Hematopoietic multipotent progenitor cell treated with erythropoietin and hydrocortisone succinate and interleukin-3 and kit ligand, for 15 days (in vitro differentiated cells): ENCODE data around the gene NRG2.

Experiments used
- DNase-seq: peaks from one replicate; pipeline ENCODE4 v3.0.0-alpha.2; 2015; ENCODE audit warnings: low spot score

Gene NRG2

DNA sequence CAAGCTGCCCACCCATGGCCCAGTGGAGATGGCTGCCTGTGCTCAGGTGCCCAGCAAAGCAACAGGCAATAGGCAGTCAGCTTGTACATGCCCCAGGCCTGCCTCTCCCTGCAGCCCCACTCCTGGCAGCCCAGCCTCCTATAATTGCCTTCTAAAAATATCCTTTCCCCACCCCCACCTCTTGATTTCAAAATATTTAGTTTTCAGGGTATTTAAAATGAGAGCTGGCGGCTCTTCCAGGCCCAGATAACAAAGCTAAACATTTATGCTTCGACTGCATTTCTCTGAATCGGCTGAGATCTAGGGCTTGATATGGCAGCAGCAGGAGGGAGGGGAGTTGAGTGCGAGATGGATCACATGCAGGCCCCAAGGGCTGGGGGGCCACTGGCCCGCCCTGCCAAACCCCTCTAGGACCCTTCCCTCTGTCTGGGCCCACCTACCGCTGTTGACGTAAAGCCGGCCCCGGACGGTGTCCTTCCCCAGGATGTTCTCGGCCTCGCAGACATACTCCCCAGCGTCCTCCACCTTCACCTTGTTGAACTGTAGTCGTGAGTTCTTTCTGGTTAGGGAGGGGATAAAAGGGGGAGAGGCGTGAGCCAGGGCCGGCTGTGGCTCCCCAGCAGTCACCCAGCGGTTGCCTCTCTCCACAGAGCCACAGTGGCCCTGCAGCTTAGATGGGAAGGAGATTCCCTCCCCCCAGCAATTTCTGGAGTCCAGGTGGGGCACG is 162.5 kb downstream of the NRG2 start:
- DNase-seq = no peak

DNA sequence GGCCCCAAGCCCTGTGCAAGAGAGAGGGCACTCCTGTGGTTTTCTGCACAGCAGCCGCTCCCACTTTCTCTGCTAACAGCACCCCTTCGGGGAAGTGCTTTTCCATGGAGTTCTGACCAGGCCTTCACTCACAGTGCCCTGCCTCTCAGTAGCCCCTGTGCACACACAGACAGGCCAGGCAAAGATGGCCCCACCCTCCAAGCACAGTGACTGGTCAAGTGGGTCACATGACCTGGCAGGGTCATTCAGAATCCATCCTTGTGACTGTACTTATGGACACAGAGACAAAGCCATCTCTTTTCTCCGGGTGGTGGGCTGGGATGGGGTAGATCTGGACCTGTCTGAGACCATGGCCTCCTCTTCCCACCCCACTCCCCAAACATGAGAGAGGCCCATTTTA is 165.0 kb downstream of the NRG2 start:
- DNase-seq = no peak

DNA sequence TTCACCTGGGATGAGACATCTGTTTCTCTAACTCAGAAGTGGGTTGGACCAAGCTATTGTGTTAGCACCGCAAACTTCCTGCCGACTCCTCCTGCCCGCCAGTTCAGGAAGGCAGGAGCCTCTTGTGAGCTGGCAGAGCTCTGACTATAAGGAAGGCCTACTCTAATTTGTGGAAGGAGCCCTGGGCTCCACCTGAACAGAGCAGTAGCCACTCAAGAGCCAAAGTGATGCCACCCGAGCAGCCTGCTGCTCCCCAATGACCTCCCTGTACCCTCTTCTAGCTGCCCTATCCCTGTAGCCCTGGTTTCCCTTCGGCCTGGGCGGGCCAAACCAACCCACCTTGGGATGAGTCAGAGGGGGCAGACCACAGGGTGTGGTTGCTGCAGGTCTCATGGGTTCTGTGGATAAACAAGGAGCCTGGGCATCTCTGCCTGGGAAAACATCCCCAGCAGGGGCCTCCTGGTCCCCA is 165.9 kb downstream of the NRG2 start:
- no peak for DNase-seq

DNA sequence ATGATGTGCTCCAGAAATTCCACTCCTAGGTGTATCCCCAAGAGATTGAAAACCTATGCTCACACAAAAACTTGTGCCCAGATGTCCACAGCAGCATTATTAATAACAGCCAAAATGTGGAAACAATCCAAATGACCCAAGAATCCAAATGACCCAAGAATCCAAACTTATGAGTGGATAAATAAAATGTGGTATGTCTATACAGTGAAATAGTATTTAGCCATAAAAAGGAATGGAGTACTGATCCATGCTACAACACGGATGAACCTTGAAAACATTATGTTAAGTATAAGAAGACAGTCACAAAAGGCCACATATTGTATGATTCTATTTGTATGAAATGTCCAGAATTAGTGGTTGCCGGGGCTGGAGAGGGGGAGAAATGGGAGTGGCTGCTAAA is 167.1 kb downstream of the NRG2 start:
- DNase-seq = no peak

DNA sequence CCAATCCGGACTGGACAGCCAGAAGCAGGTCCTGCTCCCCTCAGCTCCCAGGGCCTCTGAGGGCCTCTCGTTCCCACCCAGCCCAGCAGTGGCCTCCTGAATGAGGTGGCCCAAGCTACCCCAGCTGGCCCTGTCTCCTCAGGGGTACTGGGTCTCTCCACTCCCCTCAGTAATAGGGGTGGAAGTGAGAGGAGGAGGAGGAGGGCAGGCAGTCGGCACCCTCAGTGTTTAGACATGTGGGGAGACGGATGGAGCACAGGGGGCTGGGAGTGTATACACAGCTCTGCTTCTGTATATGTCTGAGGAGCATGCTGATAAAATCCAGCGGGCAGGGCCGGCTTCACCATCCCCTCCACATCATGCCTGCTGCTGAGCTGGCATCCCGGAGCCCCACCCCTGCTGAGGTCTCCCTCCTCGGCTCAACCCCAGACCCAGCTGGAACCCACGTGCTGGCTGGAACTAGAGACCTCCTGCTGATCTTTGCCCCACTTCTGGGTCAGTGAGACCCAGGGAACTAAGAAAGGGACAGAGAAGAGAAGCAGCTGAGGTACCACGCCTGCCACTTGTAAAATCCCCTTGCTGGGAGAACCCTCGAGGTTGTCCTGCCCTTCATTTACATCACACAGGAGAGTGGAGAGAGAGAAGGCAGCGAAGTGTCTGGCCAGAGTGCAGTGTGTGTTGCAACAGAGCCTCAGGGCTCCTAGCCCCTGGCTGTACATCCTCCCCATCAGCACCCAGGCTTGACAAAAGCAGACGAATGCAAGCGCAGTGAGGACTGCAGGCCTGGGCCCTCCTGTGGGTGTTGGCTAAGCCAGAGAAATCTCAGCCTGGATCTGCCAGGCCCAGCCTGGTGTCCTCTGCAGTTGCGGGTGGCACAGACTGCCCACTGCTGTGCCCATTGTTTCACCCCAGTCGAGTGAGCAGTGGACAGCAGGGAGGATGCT is 170.0 kb downstream of the NRG2 start:
- DNase-seq = no peak

DNA sequence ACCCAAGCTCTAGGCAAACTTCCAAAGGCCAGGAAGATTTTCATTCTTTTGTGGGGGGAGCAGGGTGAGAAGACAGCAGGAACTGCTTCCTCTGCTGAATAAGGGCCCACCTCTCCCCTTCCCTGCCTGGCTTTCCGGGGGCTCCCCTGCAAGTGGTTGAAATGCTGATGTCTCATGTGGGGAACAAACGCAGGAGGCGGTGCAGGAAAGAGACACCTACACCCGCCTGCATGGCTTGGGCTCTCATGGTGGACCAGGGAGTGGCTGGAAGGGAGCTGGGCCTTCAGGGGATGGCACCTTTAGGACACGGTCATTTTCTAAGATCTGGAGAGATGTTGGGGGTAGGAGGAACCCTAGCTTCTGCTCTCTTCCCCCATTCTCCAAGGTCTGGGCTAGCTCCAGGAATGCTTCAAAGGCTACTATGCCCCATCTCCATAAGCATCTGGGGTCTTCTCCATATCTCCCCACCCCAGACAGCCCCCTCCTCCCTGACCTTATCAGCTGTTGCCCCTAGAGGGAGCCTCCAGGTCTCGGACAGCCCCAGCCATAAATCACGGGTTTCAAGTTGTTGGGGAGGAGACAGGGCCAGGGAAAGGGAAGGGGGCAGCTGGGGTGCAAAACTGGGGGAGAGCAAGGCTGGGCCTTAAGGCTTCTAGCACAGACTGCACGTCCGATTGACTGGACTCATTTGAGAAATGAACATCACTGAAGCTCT is 170.9 kb downstream of the NRG2 start:
- no peak for DNase-seq

DNA sequence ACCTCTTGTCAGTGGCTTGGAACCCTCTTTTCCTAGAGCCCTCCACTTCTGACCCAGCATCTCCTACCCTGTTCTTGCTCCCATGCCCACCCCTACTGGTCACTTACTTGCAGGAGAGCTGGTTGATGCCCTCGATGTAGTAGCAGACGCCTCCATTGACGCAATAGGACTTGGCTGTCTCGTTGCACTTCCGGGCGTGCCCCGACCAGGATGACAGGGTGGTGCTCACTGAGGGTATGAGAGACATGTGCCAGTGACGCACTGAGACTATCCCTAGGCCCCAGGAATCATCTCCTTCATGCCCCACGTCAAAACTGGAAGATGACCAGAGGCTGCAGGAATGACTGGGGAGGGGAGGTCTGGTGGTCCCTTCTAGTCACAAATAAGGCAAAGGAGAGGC is 171.5 kb downstream of the NRG2 start:
- DNase-seq = no peak

DNA sequence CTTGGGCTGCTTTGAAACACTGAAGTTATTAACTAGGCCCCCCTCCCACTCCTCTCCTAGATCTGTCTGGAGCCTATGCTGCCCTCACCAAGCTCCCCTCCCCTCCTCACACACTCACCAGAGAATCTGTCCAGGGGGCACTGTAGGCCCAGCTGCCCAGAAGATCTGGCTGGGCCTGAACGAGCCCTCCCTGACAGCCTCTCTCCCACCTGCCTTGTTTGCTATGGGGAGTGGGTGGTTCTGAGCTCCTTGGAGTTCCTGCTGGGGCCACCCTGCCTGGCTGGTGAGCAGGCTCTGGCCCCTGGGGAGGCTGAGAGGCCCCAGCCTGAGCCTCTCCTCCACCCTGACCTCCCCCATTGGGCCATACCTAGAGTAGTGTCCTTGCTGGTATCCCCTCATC is 172.4 kb downstream of the NRG2 start:
- DNase-seq = no peak

DNA sequence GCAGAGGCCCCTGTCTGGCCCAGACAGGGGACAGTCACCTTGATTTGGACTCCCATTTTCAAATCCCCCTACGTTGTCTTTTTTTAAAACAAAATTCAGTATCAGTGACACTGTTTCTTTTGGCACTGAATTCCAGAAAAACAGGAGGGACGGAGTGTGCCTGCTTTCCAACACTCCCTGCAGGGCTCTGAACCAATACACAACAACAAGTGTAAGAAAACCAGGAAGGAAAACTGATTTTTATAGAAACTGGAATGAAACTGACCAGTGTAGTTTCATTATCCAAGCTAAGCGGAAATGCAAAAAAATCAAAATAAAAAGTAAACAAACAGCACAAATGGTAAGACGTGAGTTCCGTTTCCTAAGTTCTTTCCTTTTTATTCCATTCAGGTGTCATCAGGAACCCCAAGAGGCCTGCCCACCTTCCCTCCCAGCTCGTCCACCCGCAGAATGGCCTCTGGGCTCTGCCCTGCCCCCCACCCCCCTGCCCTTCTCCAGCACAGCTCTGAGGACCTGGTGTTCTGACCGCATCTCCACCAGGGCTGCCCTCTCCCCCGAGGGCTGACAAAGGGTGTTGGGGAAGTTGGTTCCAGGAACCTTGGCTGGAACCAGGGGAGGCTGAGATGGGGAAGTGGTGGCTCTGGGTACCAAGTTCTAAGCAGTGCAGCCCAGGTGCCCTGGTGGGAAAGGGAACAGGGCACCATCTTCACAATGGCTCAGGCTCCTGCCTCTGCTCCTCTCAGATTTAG is 173.9 kb downstream of the NRG2 start:
- DNase-seq = no peak

DNA sequence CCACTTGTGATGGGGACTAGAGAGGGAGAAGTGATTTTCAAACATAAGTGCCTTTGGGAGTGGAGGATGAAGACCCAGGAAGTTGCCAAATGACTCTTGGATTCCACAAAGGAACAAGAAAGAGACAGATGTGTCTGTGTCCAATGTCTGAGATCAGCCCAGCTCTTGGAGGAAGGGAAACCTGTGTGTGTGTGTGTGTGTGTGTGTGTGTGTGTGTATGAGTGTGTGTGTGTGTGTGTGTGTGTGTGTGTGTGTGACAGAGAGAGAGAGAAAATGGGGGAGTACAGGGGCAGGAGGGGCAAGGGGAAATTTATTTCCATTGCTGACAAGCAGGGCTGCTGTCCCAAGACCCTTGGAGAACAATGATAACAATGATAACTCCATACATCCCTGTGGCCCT is 175.5 kb downstream of the NRG2 start:
- DNase-seq = no peak

DNA sequence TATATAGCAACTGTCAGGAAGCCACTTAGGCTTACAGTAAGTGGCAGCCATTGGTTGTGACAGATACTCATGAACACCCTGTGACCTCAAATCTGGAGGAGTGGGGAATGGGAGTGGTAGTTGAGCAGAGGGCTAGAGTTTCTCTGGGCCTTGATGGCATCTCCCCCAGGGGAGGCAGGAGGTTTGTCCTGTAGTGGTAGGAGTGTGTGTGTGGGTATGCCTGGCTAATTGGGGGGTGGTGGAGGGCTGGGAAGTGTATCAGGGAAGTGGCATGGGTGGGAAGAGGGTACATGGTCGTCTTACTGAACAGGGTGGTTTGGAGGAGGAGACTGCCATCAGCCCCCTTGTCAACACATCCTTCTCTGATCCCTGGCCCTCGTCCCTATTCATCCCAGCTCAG is 176.0 kb downstream of the NRG2 start:
- DNase-seq = no peak

DNA sequence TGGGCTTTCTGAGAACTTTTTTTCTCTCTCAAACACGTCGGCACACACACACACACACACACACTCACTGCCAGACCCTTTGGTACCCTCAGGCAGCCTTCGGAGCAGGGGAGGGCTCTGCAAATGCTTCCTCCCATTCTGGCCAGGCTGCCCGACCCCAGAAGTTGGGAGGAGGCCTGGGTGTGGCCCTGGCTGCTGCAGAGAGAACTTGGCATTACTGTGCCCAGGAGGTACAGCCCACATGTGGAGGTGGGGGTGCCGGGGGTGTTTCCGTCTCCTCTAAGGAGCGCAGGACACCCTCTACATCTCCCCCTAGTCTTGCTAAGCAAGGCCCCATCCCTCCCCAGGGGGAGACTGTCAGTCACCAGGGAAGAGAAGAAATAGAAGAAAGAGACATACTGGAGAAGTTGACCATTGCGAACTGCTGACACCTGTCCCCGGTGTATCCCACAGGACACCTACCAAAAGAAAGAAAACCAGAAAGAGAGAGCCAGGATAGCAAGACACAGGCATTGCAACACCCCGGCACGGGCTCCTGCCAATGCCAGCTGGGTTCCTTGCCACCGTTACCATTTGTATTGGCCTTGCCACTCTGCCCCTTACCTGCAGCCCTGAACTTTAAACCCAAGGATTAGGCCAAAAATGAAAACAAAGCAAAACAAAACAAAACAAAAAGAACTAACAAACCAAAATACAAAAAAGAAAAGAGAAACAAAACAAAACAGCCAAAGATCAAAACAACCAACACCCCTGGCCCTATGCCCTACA is 178.2 kb downstream of the NRG2 start:
- DNase-seq = no peak

DNA sequence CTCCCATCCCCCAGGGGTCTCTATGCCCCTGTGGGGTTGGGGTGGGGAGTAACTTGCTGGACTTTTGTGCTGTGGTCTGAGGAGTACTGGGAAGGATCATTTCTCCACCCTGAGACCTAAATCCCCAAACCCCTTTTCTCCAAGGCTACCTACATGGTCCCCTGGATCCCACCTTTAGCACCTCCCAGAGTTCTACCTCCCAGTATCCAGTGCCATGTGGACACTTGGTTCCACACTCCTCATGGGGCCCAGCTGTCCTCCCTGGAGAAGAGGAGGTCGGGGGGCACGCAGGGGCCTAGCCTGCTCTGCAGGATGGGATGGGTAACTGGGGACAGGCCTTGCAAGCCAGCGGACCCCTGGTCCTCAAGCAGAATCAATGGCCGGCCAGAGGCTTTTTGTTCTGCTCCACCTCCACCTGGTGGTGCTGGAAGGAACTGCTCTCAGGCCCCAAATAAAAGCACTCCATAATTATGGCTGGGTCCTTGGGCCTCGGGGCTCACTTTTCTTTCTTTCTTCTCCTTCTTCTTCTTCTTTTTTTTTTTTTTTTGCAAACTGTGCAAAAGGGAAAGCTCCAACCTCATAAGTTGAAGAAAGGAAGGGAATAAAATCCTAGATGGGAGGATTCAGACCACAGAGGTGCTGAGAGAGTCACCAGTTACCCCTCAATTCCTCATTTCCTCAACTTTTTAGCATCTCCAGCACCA is 179.1 kb downstream of the NRG2 start:
- DNase-seq = peak; percentile 32

DNA sequence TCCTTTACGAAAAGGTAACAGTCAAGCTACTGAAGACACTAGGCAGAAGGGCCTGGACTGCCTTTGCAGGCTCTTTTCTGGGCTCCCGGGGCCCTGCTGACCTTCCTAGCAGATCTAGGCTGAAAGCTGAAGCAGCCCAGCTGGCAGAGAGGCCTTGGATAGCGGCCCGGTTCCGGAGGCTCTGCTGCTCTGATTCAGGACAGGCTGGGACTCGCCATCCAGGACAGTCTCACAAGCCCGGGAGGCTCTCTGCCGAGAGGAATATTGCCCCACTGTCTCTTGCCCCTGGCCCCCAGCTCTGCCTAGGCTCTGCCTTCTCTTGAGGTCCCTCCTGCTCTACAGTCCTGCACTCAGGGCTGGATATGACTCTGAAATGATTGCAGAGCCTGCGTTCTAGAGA is 179.7 kb downstream of the NRG2 start:
- no peak for DNase-seq

DNA sequence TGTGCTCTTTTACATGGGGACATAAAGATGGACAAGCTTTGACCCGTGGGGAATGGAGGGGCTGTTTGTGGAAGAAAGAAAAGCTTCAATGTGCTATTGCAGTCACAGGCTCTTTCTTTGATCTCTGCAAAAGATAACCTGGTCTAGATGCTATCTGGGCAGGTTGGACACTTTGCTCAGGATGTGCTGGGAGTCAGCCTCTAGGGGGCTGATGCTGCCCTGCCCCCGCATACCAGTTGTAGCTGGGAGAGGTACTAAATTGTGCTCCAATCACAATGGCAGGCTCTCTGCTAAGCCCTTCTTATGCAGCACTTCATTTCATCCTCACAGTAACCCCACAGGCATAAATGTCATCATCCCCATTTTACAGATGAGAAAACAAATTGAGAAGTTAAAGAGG is 180.3 kb downstream of the NRG2 start:
- DNase-seq = no peak

DNA sequence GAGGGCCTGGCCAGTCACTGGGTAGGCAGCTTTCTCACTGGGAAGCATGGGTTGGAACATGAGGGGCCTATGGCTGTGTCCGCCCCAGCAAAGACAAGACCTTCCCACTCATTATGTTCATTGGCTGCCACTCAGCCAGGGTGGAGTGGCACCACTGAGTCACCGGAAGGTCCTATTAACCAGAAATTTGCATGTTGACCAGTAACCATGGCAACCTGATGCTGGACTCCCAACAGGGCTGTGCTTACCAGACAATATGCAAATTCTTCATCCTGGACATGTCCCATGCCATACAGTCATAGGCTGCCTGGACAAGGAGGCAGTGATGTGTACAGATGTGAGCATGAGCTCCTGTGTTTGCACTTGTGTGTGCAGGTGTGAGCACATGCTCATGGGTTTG is 180.8 kb downstream of the NRG2 start:
- no peak for DNase-seq

DNA sequence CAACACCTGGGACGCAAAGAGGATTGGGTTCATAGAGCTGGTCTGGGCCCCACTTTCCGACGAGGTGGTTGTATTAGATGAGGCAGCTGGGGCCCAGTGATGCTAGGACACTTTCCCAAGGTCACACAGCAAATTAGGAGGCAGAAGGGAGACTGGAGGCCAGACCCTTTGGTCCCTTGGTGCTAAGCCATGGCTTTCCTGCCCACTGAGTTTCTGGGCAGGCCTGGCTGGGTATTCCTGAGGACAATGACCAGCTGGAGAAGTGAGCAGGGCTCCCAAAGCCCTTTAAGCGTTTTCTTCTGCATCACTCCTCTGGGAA is 181.3 kb downstream of the NRG2 start:
- no peak for DNase-seq

DNA sequence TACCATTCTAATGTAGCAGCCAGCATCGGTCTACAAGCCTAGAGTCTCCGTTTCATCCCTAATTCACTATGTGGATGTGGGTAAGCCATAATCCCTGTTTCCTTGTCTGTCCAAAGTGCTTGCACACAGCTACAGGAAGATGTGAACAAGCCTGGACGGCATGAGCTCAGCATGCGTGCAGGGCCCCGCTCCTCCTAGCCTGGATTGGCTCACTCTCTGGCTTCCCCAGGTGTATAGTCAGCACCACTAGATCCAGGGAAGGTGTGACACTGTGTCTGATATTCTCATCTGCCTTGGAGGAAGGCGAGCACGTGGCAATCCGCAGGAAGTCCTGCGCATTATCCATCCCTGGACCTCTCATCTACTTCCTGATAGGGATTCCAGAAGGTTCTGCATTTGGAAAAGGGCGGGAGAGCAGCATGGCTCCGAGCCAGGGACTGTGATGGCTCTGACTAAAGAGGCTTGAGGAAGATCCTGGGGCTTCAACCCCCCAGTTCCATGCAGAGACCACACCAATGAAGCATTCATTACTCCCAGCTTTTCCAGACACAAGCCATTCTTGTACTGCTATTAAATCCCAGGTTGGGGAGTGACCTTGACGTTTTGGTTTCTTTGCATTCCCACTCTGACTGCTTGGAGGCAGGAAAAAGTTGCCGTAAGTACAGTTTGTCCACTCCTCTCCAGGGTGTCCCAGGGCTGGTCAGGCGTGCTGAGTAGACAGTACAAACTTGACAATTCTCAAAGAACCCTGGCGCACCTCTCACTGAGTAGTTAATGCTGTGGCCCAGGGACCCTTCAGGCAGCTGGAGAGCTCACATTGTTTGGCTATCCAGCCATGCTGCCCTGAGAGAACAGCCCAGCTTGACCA is 181.8 kb downstream of the NRG2 start:
- no peak for DNase-seq

DNA sequence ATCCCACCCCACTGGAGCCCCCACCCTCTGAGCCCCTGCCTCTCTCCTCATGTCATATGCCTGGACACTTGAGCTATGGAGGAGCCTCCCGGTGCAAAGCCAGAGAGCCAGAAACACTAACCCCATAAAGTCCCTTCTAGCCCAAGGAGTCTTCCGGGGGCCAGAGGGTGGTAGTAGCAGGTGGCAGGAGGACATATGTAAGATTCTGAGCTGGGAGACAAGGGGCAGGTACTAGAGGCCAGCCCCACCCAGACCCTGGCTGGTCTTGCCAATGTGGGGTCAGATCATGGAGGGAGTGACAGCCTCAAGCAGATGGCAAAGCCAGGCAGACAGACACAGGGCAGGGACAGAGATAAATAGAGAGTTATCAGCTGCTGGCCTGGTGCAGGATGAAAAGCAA is 184.1 kb downstream of the NRG2 start:
- no peak for DNase-seq

DNA sequence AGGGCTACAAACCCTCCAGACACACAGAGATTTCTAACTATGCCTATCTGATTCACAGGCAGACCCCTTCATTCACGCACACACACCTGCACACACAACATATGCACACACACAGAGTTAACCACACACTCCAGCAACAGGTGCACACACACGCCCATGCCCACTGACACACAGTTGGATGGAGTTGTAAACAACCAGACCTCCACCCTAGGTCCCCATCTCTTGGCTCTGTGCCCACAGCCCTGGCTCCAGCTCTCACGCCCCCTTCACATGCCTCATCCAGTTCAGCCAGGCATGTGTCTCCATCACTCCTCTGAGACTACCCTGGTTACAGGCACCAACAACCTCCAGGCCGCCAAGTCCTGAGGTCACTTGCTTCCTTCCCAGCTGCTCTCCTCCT is 186.4 kb downstream of the NRG2 start:
- no peak for DNase-seq
